Left renal cortex interstitium (tissue), 4 donors: ENCODE results near the gene CRIP3. TPM values are rescaled to one million over a fixed set of nuclear protein-coding genes. Genes with fewer than 3 reads are reported as not detected.
"Not testable (repeated sequence)": the region's sequence is repeated elsewhere in the genome, so short reads cannot be mapped to it uniquely, and the experiment has no call there.

Experiments used
- DNase-seq, 4 donors: peaks; one replicate each; pipeline ENCODE4 v3.0.0-alpha.2; 2013; ENCODE audit warnings: low read depth in 4 of 4, low spot score in 2 of 4, missing footprints in 1 of 4
- polyA plus RNA-seq, 4 donors: library from polyadenylated mRNA; unstranded; fragments of 120-200 nt; gene quantifications; one replicate each; pipeline ENCODE4 v1.2.1, GENCODE V29; 2013; ENCODE audit not compliant: insufficient read length in 4 of 4

The CRIP3 gene, protein sequence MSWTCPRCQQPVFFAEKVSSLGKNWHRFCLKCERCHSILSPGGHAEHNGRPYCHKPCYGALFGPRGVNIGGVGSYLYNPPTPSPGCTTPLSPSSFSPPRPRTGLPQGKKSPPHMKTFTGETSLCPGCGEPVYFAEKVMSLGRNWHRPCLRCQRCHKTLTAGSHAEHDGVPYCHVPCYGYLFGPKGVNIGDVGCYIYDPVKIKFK
- polyA plus RNA-seq = 1 to 10 TPM; 2.2 to 9.7 (median 6.0) TPM

- peak in 1 of 4 donors; percentile 19 for DNase-seq
Observed at GRCh38 chr6:43308101-43308989, at the start of gene CRIP3. TSS of gene CRIP3 (minus strand) at chr6:43308826. CDS start at chr6:43308792, 34 bp downstream.

DNA sequence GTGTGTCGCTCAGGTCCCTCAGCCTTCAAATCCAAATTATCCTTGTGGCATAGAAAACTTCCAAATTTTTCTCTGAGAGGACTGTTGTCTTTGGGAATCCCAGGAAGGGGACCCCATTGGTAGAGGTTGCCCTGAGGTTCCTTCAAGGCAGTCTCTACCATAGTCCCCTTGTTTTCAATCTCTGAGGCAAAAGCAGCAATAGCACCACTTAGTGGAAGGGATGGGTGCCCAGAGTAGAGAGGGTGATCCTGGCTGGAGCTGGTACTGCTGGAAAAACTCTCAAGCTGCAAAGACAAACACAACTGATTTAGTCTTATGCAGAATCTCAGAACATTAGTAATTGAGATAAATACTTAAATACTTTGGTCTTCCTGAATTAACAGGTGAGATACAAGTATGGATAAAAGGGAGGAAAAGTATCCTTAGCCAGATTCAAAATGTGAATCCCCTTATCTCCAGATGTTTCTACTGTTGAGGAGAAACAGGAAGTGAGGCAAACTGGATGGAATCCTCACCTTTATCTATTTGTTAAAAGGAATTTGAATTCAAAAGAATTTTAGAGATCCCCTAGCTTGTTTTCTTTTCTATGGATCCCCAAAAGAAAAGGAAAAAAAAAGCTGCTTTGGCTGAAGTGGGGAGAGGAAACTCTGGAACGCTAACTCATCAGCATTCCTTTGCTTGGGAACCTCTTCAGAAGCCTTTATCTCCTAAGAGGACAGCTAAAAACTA, 47.4 kb upstream of the CRIP3 start:
- no peak for DNase-seq

GRCh38 chr6:43351951-43352350, 43.3 kb upstream of the CRIP3 start:
- DNase-seq = not testable (repeated sequence)

GRCh38 chr6:43347444-43347843, 38.8 kb upstream of the CRIP3 start:
- no peak for DNase-seq

DNA sequence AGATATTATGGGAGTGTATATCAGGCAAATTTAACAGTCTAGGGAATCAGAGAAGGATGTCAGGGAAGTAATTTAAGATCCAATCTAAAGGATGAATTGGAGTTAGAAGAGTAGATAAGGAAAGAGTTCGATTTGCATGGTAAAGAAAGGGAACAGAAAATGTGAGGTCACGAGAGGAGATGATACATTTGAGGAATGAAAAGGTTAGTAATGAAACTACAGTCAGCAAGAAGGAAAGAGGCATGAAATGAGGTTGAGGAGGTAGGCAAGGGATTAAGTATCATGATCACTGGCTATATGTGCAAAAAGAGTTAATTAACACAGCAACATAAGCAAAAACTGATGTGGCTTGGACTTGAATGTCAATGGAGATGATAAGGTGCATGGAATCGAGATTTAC, 38.4 kb upstream of the CRIP3 start:
- DNase-seq = no peak

GRCh38 chr6:43346243-43346642, 37.6 kb upstream of the CRIP3 start:
- not testable (repeated sequence) for DNase-seq

- DNase-seq = no peak
Observed at GRCh38 chr6:43339168-43339567, 30.5 kb upstream of the CRIP3 start.

DNA sequence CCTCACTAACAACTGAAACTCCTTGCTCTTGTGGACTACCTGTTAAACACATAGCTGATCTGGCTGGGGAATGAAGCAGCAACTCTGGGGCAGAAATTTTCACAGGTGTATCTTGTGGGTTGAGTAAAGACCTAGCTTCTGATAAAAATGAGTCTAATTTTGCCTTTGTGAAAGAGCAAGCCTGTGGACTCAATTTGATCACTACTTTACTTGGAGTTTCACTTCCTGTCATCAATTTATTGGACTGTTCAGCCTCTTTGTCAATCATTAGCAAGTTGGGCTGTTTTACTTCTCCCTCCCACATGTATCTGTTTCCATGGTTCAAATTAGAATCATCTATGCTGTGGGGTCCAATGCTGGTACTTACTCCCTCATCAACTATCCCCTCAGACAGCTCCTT, 29.6 kb upstream of the CRIP3 start:
- no peak for DNase-seq

DNA sequence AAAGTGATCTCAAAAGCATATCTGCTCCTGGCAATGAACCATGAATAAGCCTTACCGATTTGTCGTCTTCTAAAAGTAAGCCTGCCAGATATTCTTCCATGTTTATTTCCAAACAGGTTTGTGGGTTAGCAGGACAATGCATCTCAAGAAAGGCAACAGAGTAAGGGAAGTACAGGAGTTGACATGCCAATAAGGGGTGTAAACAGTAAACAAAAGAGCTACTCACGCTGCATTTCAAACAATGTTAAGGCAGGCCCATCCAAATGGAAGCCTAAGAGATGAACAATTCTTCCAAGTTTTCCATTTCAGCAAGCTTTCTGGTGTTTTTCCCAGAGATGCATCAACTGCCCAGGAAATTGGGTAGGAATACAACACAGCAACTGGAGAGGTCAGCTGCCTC, 27.8 kb upstream of the CRIP3 start:
- no peak for DNase-seq

GRCh38 chr6:43335469-43335868, 26.8 kb upstream of the CRIP3 start:
- DNase-seq = no peak

- DNase-seq = peak in 3 of 4 donors; percentile 21 to 46 (median 32)
Observed at GRCh38 chr6:43334466-43335095, 26.0 kb upstream of the CRIP3 start.

DNA sequence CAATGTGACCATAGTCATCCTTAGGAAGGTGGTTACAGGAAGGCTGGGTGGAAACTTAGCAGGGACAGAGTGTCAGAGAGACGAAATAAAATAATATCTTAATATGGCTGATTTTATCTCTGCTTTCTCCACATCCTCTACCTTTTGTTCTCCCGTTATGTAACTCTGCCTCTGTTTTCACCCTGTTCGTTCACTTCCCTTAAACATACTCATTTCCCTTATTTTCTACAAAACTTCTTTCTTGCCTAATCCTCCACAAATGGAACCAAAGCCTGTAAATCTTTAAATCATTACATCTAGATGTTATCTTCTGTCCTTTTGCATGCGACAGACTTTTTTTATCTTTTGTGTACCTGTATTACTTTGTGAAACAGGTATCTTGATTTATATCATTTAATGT, 23.3 kb upstream of the CRIP3 start:
- DNase-seq = no peak

- no peak for DNase-seq
Observed at GRCh38 chr6:43331470-43331869, 22.8 kb upstream of the CRIP3 start.

- DNase-seq = no peak
Observed at GRCh38 chr6:43328528-43328927, 19.9 kb upstream of the CRIP3 start.

GRCh38 chr6:43325876-43326275, 17.2 kb upstream of the CRIP3 start:
- DNase-seq = no peak

DNA sequence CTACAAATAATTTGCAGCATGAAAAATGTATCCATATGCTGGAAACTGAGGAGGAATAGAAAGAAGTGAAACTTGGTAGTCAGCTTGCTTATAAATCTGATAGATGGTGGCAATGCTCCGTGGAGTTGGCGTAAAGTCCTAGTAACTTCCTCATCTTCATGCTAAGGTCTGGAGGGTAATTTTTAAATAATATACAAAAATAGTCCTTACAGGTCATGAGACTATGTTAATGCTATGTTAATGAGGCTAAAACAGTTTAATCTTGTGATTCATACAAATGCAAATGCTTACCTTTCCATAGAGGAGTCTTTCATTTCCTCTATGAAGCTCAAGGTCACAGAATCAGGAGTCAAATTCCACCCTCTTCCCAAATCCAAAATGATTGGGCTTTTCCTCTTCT, 9.4 kb upstream of the CRIP3 start:
- no peak for DNase-seq

GRCh38 chr6:43313813-43314212, 5.2 kb upstream of the CRIP3 start:
- DNase-seq = no peak

- DNase-seq = no peak
Observed at GRCh38 chr6:43311666-43312065, 3.0 kb upstream of the CRIP3 start.

GRCh38 chr6:43310624-43311023, 2.0 kb upstream of the CRIP3 start:
- no peak for DNase-seq

DNA sequence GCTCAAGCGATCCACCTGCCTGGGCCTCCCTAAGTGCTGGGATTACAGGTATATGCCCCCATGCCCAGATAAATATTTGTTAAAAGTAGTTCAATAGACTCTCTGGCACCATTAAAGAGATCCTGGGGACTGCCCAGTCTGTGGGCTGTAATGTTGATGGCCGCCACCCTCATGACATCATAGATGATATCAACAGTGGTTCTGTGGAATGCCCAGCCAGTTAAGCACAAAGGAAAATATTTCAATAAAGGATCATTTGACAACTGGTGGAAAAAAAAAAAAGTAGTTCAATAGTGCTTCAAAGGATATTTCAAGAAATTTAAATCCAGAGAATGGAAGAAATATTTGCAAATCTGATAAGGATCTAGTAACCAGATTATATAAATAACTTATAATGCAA, 1.5 kb upstream of the CRIP3 start:
- no peak for DNase-seq

- peak in 1 of 4 donors; percentile 15 for DNase-seq
Observed at GRCh38 chr6:43308990-43309477, 408 bp upstream of the CRIP3 start.
